Spleen (tissue), 7 donors: Measurements from ENCODE around the gene GNG7.

Experiments used
- CTCF ChIP-seq, 11 experiments: fragments of 200-600 bp in 7 of 11; fragments of 450-650 bp in 4 of 11; sonication (generic) in 4 of 11; IDR thresholded peaks in 8 of 11; conservative IDR thresholded peaks in 3 of 11; 1 replicate in 7 of 11; 2 replicates in 4 of 11; pipeline versions ENCODE4 v1.4.0 to v1.8.0; 2016 to 2021; ENCODE audit warnings: antibody characterized with exemption in 11 of 11, inconsistent platforms in 4 of 11, mild to moderate bottlenecking in 1 of 11
- POLR2AphosphoS5 ChIP-seq, 3 donors: sonication (generic); formaldehyde crosslinking; IDR thresholded peaks; one replicate each; pipeline ENCODE4 v1.5.1; 2017; ENCODE audit warnings: antibody characterized with exemption in 3 of 3
- donor health status: DM: no; HTN: no; CAD: no; lungs with moderate emphysema.
- donor health status: DM: no; HTN: no; CAD: no.
- donor health status: DM: no; HTN: no; CAD: no.

DNA sequence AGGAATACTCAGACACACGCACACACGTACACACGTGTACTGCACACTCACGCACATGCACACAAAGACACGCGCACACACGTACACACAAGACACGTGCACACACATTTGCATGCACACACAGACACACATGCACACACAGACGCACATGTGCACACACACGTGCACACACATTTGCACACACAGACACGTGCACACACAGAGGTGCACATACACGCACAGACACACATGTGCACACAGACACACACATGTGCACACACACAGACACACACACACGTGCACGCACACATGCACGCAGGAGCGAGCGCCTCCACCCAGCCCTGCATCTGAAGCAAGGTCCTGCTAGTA, 145.4 kb downstream of the GNG7 start:
- TF ChIP-seq CTCF (IDR thresholded peaks at IDR 0.05 in 8 of 11, conservative IDR thresholded peaks at IDR 0.05 in 3 of 11) (no peak), POLR2AphosphoS5 (IDR thresholded peaks at IDR 0.05) (no peak)
